PC-3 (cell line): ENCODE data around the gene RMDN3. TPM values are rescaled to one million over a fixed set of nuclear protein-coding genes. Genes with fewer than 3 reads are reported as not detected.

Experiments
- ATAC-seq: fragments of 200-7000 bp; cut with Tn5 transposase; 2 replicates; pipeline ENCODE4 v1.9.1; 2020; ENCODE audit warnings: mild to moderate bottlenecking, moderate library complexity
- BruUV-seq: library from RNA; stranded (reverse); fragments of 400-500 nt; replicated peaks from 2 replicates; lab custom pipeline; 2021; lab: Mats Ljungman, UMichigan
- CTCF ChIA-PET: fragments of 300-600 bp; sonication (Branson Sonifier 250); formaldehyde crosslinking; loops from one replicate; lab custom pipeline; 2022; ENCODE audit warnings: antibody characterized with exemption; lab: Charles Lee
- POLR2A ChIA-PET: fragments of 300-600 bp; sonication (Branson Sonifier 250); formaldehyde crosslinking; loops from one replicate; lab custom pipeline; 2022; ENCODE audit warnings: antibody characterized with exemption; ENCODE audit not compliant: unreplicated experiment; lab: Charles Lee
- DNase-seq: peaks from one replicate; pipeline ENCODE4 v3.0.0-alpha.2; 2015
- H2AFZ ChIP-seq: fragments of 300-600 bp; sonication (generic); 2 replicates; pipeline ENCODE4 v1.6.0; 2016; ENCODE audit warnings: antibody characterized with exemption, low read length
- H3F3A ChIP-seq: fragments of 300-600 bp; sonication (generic); one replicate; pipeline ENCODE4 v1.6.0; 2017; ENCODE audit warnings: antibody characterized with exemption, low read length, control low read depth, mild to moderate bottlenecking; ENCODE audit not compliant: unreplicated experiment
- H3K27ac ChIP-seq: fragments of 300-600 bp; sonication (generic); 2 replicates; pipeline ENCODE4 v1.5.1; 2016; ENCODE audit warnings: mild to moderate bottlenecking, low read length
- H3K27me3 ChIP-seq: fragments of 300-600 bp; sonication (generic); 2 replicates; pipeline ENCODE4 v1.6.1; 2016; ENCODE audit warnings: low read length, mixed read lengths
- H3K36me3 ChIP-seq: fragments of 300-600 bp; sonication (generic); 2 replicates; pipeline ENCODE4 v1.6.1; 2016; ENCODE audit warnings: low read depth, mixed run types, low read length, mixed read lengths
- H3K4me1 ChIP-seq: fragments of 300-600 bp; sonication (generic); 2 replicates; pipeline ENCODE4 v1.5.1; 2016; ENCODE audit warnings: low read length; ENCODE audit not compliant: insufficient read depth
- H3K4me2 ChIP-seq: fragments of 300-600 bp; sonication (generic); 2 replicates; pipeline ENCODE4 v1.6.0; 2016; ENCODE audit warnings: low read length
- H3K4me3 ChIP-seq: fragments of 300-600 bp; sonication (generic); 2 replicates; pipeline ENCODE4 v1.5.1; 2016; ENCODE audit warnings: mild to moderate bottlenecking, low read length, mixed read lengths
- H3K79me2 ChIP-seq: fragments of 300-600 bp; sonication (generic); 2 replicates; pipeline ENCODE4 v1.6.1; 2017; ENCODE audit warnings: low read length, mixed read lengths
- H3K9ac ChIP-seq: fragments of 300-600 bp; sonication (generic); 2 replicates; pipeline ENCODE4 v1.6.0; 2016; ENCODE audit warnings: mild to moderate bottlenecking, low read length
- H3K9me2 ChIP-seq: fragments of 300-600 bp; sonication (generic); replicated peaks from 2 replicates; pipeline ENCODE4 v1.6.1; 2016; ENCODE audit warnings: mixed run types, low read length, mixed read lengths
- H3K9me3 ChIP-seq: fragments of 300-600 bp; sonication (generic); 2 replicates; pipeline ENCODE4 v1.6.1; 2016; ENCODE audit warnings: low read length, mixed read lengths
- H4K20me1 ChIP-seq: fragments of 300-600 bp; sonication (generic); 2 replicates; pipeline ENCODE4 v1.6.1; 2016; ENCODE audit warnings: low read length, mixed read lengths
- EZH2 ChIP-seq: fragments of 300-600 bp; sonication (generic); IDR thresholded peaks from one replicate; pipeline ENCODE4 v1.6.1; 2017; ENCODE audit warnings: antibody characterized with exemption, mild to moderate bottlenecking, low read length; ENCODE audit not compliant: unreplicated experiment
- EZH2phosphoT487 ChIP-seq: fragments of 300-600 bp; sonication (generic); IDR thresholded peaks from 2 replicates; pipeline ENCODE4 v1.6.1; 2018; ENCODE audit warnings: mild to moderate bottlenecking, antibody characterized with exemption, low read length, borderline replicate concordance
- intact Hi-C: fragments of 100-400 bp; cut with micrococcal nuclease; formaldehyde crosslinking; loops from 2 replicates; pipeline ENCODE4 v1.9.0; 2023
- total RNA-seq: library from RNA; depleted of rRNA; stranded (reverse); fragments of >200 nt; gene quantifications from 2 replicates; pipeline ENCODE4 v1.2.3, GENCODE V29; 2014
- TF ChIP-seq, protein P1 (sequence below): fragments of 300-600 bp; sonication (generic); conservative IDR thresholded peaks from 2 replicates; pipeline ENCODE4 v1.5.1; 2017; ENCODE audit warnings: antibody characterized with exemption, low read depth, mild to moderate bottlenecking, low read length

RMDN3 gene
- total RNA-seq, 1 experiment from 2014 or later = 21.4 TPM

- Histone ChIP-seq H3K9me3 (no peaks in the 10 kb centered on the region), H4K20me1 (no peaks in the 10 kb centered on the region), H3K27ac (no peak overlapping the region), H3K4me3 (no peak overlapping the region), H3K9me2 (no peaks in the 10 kb centered on the region), H3K79me2 (no peaks in the 10 kb centered on the region), H2AFZ (no peak overlapping the region), H3F3A (peaks cover 3% of the 10 kb centered on the region), H3K4me2 (no peak overlapping the region), H3K36me3 (peaks cover 21% of the 10 kb centered on the region), H3K4me1 (no peaks in the 10 kb centered on the region), H3K9ac (no peak overlapping the region), H3K27me3 (no peaks in the 10 kb centered on the region)
- DNase-seq (no peak), ATAC-seq (no peak)
- ChIA-PET POLR2A (no interaction called here), CTCF (interaction anchor here (0.6 kb wide), 2 partner anchors 13 to 1060 kb away, joined by 3 to 8 read pairs; no protein-coding TSS in a partner anchor)
- no peak for TF ChIP-seq EZH2phosphoT487
- TF ChIP-seq, protein P1, sequence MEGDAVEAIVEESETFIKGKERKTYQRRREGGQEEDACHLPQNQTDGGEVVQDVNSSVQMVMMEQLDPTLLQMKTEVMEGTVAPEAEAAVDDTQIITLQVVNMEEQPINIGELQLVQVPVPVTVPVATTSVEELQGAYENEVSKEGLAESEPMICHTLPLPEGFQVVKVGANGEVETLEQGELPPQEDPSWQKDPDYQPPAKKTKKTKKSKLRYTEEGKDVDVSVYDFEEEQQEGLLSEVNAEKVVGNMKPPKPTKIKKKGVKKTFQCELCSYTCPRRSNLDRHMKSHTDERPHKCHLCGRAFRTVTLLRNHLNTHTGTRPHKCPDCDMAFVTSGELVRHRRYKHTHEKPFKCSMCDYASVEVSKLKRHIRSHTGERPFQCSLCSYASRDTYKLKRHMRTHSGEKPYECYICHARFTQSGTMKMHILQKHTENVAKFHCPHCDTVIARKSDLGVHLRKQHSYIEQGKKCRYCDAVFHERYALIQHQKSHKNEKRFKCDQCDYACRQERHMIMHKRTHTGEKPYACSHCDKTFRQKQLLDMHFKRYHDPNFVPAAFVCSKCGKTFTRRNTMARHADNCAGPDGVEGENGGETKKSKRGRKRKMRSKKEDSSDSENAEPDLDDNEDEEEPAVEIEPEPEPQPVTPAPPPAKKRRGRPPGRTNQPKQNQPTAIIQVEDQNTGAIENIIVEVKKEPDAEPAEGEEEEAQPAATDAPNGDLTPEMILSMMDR = no peak
- TF ChIP-seq EZH2 = no peak
- BruUV-seq = no TSS peak
- intact Hi-C loops = loop anchor here (2.0 kb wide), 1 partner anchor 25 kb away; no protein-coding TSS in a partner anchor
Observed at GRCh38 chr15:40706121-40706520, 48.9 kb downstream of the RMDN3 start.

DNA sequence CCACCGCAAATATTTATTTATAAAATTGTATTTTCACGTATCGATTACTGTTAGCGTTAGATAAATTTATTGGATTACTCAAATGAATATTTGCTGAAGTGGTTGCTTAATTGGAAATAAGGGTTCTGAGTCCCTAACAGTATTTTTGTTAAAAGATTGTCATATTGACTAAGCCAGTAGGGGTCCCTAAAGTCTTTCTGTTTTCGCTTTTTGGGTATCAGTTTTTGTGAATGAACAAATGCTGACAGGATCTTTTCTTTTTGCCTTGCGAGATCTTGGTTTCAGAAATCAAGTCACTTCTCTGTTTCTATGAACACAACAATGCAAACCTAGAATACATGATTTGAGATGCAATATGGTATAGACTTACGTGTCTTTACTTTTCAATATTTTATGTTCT lies 53.0 kb downstream of the RMDN3 start:
- no peaks in the 10 kb centered on the region for H4K20me1 ChIP-seq
- no peaks in the 10 kb centered on the region for H3K4me1 ChIP-seq
- H3K36me3 ChIP-seq = peaks cover 24% of the 10 kb centered on the region
- ChIA-PET POLR2A (no interaction called here), CTCF (no interaction called here)
- H3K27me3 ChIP-seq = no peaks in the 10 kb centered on the region
- no peak overlapping the region for H3K27ac ChIP-seq
- H3K9me2 ChIP-seq = no peaks in the 10 kb centered on the region
- intact Hi-C loops = loop anchor here (2.0 kb wide), 1 partner anchor 81 kb away; no protein-coding TSS in a partner anchor
- no peak for ATAC-seq
- peaks cover 3% of the 10 kb centered on the region for H3F3A ChIP-seq
- H3K9me3 ChIP-seq = no peaks in the 10 kb centered on the region
- no peak for TF ChIP-seq EZH2phosphoT487
- TF ChIP-seq, protein P1 = peak; percentile 53
- H3K9ac ChIP-seq = no peak overlapping the region
- no peak overlapping the region for H2AFZ ChIP-seq
- peak; percentile 37 for DNase-seq
- H3K4me3 ChIP-seq = no peak overlapping the region
- BruUV-seq = no TSS peak
- no peak overlapping the region for H3K4me2 ChIP-seq
- H3K79me2 ChIP-seq = peaks cover 8% of the 10 kb centered on the region

DNA sequence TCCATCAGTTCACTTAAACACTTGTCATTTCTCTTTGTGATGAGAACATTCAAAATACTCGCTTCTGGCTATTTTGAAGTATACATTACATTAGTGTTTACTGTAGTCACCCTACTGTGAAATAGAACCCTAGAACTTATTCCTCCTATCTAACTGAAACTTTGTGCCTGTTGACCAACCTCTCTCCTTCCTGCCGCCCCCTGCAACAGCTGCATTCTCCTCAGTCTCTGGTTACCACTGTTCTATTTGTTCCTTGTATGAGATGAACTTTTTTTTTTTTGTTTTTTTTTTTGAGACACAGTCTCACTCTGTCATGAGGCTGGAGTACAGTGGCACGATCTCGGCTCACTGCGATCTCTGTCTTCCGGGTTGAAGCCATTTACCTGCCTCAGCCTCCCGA lies 57.1 kb downstream of the RMDN3 start:
- Histone ChIP-seq H3K4me1 (peaks cover 10% of the 10 kb centered on the region; the same call in 1 of the 2 replicates), H3K9ac (no peak overlapping the region), H3K27ac (no peak overlapping the region), H2AFZ (no peak overlapping the region), H3K4me3 (no peak overlapping the region), H3K79me2 (peaks cover 33% of the 10 kb centered on the region), H3K36me3 (peaks cover 17% of the 10 kb centered on the region), H3K27me3 (no peaks in the 10 kb centered on the region), H3K9me3 (no peaks in the 10 kb centered on the region), H3F3A (no peaks in the 10 kb centered on the region), H3K9me2 (no peaks in the 10 kb centered on the region), H4K20me1 (no peaks in the 10 kb centered on the region), H3K4me2 (no peak overlapping the region)
- BruUV-seq = no TSS peak
- no peak for DNase-seq
- intact Hi-C loops = no loop called here
- POLR2A ChIA-PET = no interaction called here
- CTCF ChIA-PET = no interaction called here
- TF ChIP-seq EZH2phosphoT487 (no peak), EZH2 (no peak)
- TF ChIP-seq, protein P1 = no peak
- ATAC-seq = no peak
